ENCODE measurements around the gene SLC9A9. TPM values are rescaled to one million over a fixed set of nuclear protein-coding genes. Genes with fewer than 3 reads are reported as not detected.

The SLC9A9 gene
- total and polyA plus RNA-seq, 2 donors (not counting 1 experiment from before 2014, with no cell fraction given): 14.3 to 74.0 TPM

DNA sequence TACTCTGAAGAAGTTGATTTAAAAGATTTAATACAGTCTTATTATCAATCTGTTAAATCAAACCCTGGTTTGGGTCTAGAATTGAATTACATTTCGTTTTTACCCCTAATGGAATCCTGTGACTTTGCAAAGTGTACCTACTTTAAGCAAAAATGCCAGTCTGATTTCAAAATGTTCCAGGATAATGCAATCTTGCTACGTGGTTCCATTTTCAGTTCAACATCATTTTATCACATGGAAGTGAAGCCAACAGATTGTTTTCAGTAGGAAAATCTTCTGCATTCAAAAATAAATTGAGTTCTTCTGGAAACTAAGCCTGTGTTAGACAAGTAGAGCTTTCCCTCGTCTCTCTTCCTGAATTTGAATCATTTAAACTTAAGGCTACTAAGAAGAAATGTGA is 372.3 kb downstream of the SLC9A9 start:
- Histone ChIP-seq H3K27me3 (ENCODE audit: control insufficient read depth, insufficient read depth, low read length) (no peaks in the 10 kb centered on the region), H3K27ac (ENCODE audit: insufficient read depth, low read length) (no peak overlapping the region), H3K9me3 (ENCODE audit: control insufficient read depth, insufficient read depth, low read depth, low read length) (no peaks in the 10 kb centered on the region), H3K9ac (ENCODE audit: insufficient read depth, low read length) (no peak overlapping the region), H3K4me3 (replicated peaks in 1 of 4; ENCODE audit: control extremely low read depth in 1 of 4, insufficient read depth in 1 of 4, low read depth in 3 of 4, low read length in 4 of 4) (no peak overlapping the region), H3K4me2 (ENCODE audit: extremely low read depth, insufficient read depth, low read length) (no peak overlapping the region), H3K36me3 (ENCODE audit: control insufficient read depth, insufficient read depth, low read length) (no peaks in the 10 kb centered on the region), H2AFZ (ENCODE audit: low read length) (no peak overlapping the region), H3K4me1 (ENCODE audit: control insufficient read depth, extremely low read depth, insufficient read depth, low read length) (no peaks in the 10 kb centered on the region), H4K20me1 (ENCODE audit: control insufficient read depth, extremely low read depth, insufficient read depth, low read length) (no peaks in the 10 kb centered on the region), H3K79me2 (ENCODE audit: control insufficient read depth, insufficient read depth, low read length) (no peaks in the 10 kb centered on the region)
- no peak for DNase-seq (ENCODE audit: low read depth in 2 of 2)
- TF ChIP-seq EZH2 (IDR thresholded peaks at IDR 0.05; ENCODE audit: low read length, missing control alignments) (no peak), CTCF (conservative IDR thresholded peaks at IDR 0.05 in 1 of 2, IDR thresholded peaks at IDR 0.05 in 1 of 2; ENCODE audit: low read depth in 1 of 2, low read length in 2 of 2) (no peak)

- DNase-seq (ENCODE audit: low read depth in 2 of 2): no peak
- no peaks in the 10 kb centered on the region for H3K36me3 ChIP-seq (ENCODE audit: control insufficient read depth, insufficient read depth, low read length)
- H3K9me3 ChIP-seq (ENCODE audit: control insufficient read depth, insufficient read depth, low read depth, low read length): no peaks in the 10 kb centered on the region
- H2AFZ ChIP-seq (ENCODE audit: low read length): no peak overlapping the region
- H3K27me3 ChIP-seq (ENCODE audit: control insufficient read depth, insufficient read depth, low read length): no peaks in the 10 kb centered on the region
- H3K27ac ChIP-seq (ENCODE audit: insufficient read depth, low read length): no peak overlapping the region
- TF ChIP-seq EZH2 (IDR thresholded peaks at IDR 0.05; ENCODE audit: low read length, missing control alignments): no peak
- no peak for TF ChIP-seq CTCF (conservative IDR thresholded peaks at IDR 0.05 in 1 of 2, IDR thresholded peaks at IDR 0.05 in 1 of 2; ENCODE audit: low read depth in 1 of 2, low read length in 2 of 2)
- no peaks in the 10 kb centered on the region for H3K79me2 ChIP-seq (ENCODE audit: control insufficient read depth, insufficient read depth, low read length)
- no peaks in the 10 kb centered on the region for H4K20me1 ChIP-seq (ENCODE audit: control insufficient read depth, extremely low read depth, insufficient read depth, low read length)
- H3K4me3 ChIP-seq (replicated peaks in 1 of 4; ENCODE audit: control extremely low read depth in 1 of 4, insufficient read depth in 1 of 4, low read depth in 3 of 4, low read length in 4 of 4): no peak overlapping the region
- H3K9ac ChIP-seq (ENCODE audit: insufficient read depth, low read length): no peak overlapping the region
- H3K4me1 ChIP-seq (ENCODE audit: control insufficient read depth, extremely low read depth, insufficient read depth, low read length): no peaks in the 10 kb centered on the region
- H3K4me2 ChIP-seq (ENCODE audit: extremely low read depth, insufficient read depth, low read length): no peak overlapping the region
These were observed 375.3 kb downstream of the SLC9A9 start for GRCh38 chr3:143472731-143473523.

GRCh38 chr3:143471705-143472104 is 376.6 kb downstream of the SLC9A9 start:
- Histone ChIP-seq H3K79me2 (ENCODE audit: control insufficient read depth, insufficient read depth, low read length) (no peaks in the 10 kb centered on the region), H3K27me3 (ENCODE audit: control insufficient read depth, insufficient read depth, low read length) (no peaks in the 10 kb centered on the region), H3K9me3 (ENCODE audit: control insufficient read depth, insufficient read depth, low read depth, low read length) (no peaks in the 10 kb centered on the region), H3K27ac (ENCODE audit: insufficient read depth, low read length) (no peak overlapping the region), H2AFZ (ENCODE audit: low read length) (no peak overlapping the region), H3K4me1 (ENCODE audit: control insufficient read depth, extremely low read depth, insufficient read depth, low read length) (no peaks in the 10 kb centered on the region), H3K4me2 (ENCODE audit: extremely low read depth, insufficient read depth, low read length) (no peak overlapping the region), H3K36me3 (ENCODE audit: control insufficient read depth, insufficient read depth, low read length) (no peaks in the 10 kb centered on the region), H3K9ac (ENCODE audit: insufficient read depth, low read length) (no peak overlapping the region), H3K4me3 (replicated peaks in 1 of 4; ENCODE audit: control extremely low read depth in 1 of 4, insufficient read depth in 1 of 4, low read depth in 3 of 4, low read length in 4 of 4) (no peak overlapping the region), H4K20me1 (ENCODE audit: control insufficient read depth, extremely low read depth, insufficient read depth, low read length) (no peaks in the 10 kb centered on the region)
- no peak for DNase-seq (ENCODE audit: low read depth in 2 of 2)
- TF ChIP-seq CTCF (conservative IDR thresholded peaks at IDR 0.05 in 1 of 2, IDR thresholded peaks at IDR 0.05 in 1 of 2; ENCODE audit: low read depth in 1 of 2, low read length in 2 of 2) (no peak), EZH2 (IDR thresholded peaks at IDR 0.05; ENCODE audit: low read length, missing control alignments) (no peak)

Measured in fibroblast of lung (primary cell).